ENCODE data around the gene FBXO24.
A peak's percentile ranks its signal among the peaks of the same experiment; 100 is the strongest.

Gene FBXO24

GRCh38 chr7:100603726-100604027 lies 17.5 kb downstream of the FBXO24 start:
- POLR2A ChIA-PET: interaction anchor here (1.0 to 3.4 kb wide), 3 partner anchors 9 to 18 kb away, joined by 4 to 64 read pairs (median 13); partner anchors contain the start of genes FBXO24, LRCH4 and MOSPD3
- Histone ChIP-seq H3K4me3 (ENCODE audit: low read depth, low read length) (peak overlapping the region; percentile 7; the same call in 1 of the 2 replicates), H3K36me3 (ENCODE audit: control insufficient read depth in 2 of 2, insufficient read depth in 1 of 2, low read length in 2 of 2) (peaks cover 0 to 3% of the 10 kb centered on the region in 2 experiments; a peak in 1 of 3 replicates), H3K27ac (ENCODE audit: extremely low read depth, low read depth, low read length) (peak overlapping the region; percentile 55; the same call in 1 of the 2 replicates), H3K9me3 (ENCODE audit: control insufficient read depth, insufficient read depth, low read depth, low read length) (no peaks in the 10 kb centered on the region), H3K4me1 (ENCODE audit: control insufficient read depth, insufficient read depth, low read length) (peaks cover 17% of the 10 kb centered on the region)
- CTCF ChIA-PET: interaction anchor here (0.9 to 1.1 kb wide), 2 partner anchors 13 to 19 kb away, joined by 3 to 4 read pairs; no protein-coding TSS in a partner anchor
- TF ChIP-seq YY2 (tag by site-specific recombination; IDR thresholded peaks at IDR 0.05): no peak
- TF ChIP-seq GLIS2 (tag by site-specific recombination; IDR thresholded peaks at IDR 0.05): peak; percentile 77
- TF ChIP-seq ZNF600 (tag by site-specific recombination; IDR thresholded peaks at IDR 0.05): peak; percentile 91
- no peak for TF ChIP-seq ZNF292 (tag by site-specific recombination; IDR thresholded peaks at IDR 0.05; ENCODE audit: borderline replicate concordance, low read depth)
- peak; percentile 64 for TF ChIP-seq ZBTB17 (tag by site-specific recombination; IDR thresholded peaks at IDR 0.05)

DNA sequence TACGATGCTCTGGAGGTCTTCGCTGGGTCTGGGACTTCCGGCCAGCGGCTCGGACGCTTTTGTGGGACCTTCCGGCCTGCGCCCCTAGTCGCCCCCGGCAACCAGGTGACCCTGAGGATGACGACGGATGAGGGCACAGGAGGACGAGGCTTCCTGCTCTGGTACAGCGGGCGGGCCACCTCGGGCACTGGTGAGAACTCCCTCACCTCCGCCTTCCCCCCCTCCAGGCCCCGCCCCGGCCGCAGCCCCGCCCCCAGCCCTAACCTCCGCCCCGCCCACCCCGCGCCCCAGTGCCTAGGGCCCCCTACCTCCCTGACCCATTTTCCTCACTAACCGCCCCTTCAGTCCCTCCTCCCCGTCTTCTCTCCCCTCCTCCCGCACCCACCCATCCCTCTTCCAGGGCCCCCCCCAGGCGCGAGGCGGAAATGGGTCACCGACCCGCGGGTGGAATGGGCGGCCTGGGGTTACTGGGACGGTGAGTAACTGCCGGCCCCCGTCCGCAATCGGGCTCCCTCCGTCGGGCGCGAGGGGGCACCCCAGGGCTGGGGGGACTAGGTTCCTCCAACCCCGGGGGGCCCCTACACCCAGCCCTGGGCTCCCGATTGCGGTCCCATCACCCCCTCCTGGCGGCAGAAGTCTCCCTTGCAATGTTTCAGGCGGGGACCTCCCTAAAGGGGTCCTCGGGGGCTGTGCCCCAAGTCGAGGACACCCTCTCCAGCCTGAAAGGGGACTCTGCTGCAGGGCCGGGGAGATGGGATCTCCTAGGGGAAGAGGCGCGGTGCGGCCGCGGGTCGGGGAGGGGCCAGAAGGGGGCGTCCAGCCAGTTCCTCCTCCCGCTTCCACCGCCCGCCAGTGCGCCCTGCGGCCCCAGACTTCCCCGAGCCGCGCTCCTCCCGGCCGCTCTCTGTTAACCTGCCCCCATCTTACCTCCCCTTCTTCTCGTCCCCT lies 18.2 kb downstream of the FBXO24 start:
- H3K4me3 ChIP-seq (ENCODE audit: low read depth, low read length): peak overlapping the region; percentile 48
- H3K9me3 ChIP-seq (ENCODE audit: control insufficient read depth, insufficient read depth, low read depth, low read length): no peaks in the 10 kb centered on the region
- peaks cover 17% of the 10 kb centered on the region for H3K4me1 ChIP-seq (ENCODE audit: control insufficient read depth, insufficient read depth, low read length)
- peaks cover 0 to 3% of the 10 kb centered on the region in 2 experiments; a peak in 1 of 3 replicates for H3K36me3 ChIP-seq (ENCODE audit: control insufficient read depth in 2 of 2, insufficient read depth in 1 of 2, low read length in 2 of 2)
- POLR2A ChIA-PET: interaction anchor here (1.0 to 3.4 kb wide), 3 partner anchors 18 to 101 kb away, joined by 3 to 64 read pairs (median 15); partner anchors contain the start of genes FBXO24, LRCH4 and POP7
- CTCF ChIA-PET: interaction anchor here (0.6 to 1.3 kb wide), 6 partner anchors 13 to 159 kb away, joined by 3 to 4 read pairs (median 3); no protein-coding TSS in a partner anchor
- peak overlapping the region; percentile 55; the same call in 1 of the 2 replicates for H3K27ac ChIP-seq (ENCODE audit: extremely low read depth, low read depth, low read length)
- 0 out of 2 replicates have a peak, but pooled peaks have one; percentile 12 for TF ChIP-seq ZNF366 (tag by site-specific recombination; conservative IDR thresholded peaks at IDR 0.05)
- peak; percentile 94 for TF ChIP-seq GLIS2 (tag by site-specific recombination; IDR thresholded peaks at IDR 0.05)
- TF ChIP-seq ZNF423 (tag by site-specific recombination; IDR thresholded peaks at IDR 0.05): peak; percentile 93
- TF ChIP-seq ZNF610 (tag by site-specific recombination; IDR thresholded peaks at IDR 0.05; ENCODE audit: borderline replicate concordance): peak; percentile 58; the same call in 1 of the 2 replicates
- TF ChIP-seq, protein P1, sequence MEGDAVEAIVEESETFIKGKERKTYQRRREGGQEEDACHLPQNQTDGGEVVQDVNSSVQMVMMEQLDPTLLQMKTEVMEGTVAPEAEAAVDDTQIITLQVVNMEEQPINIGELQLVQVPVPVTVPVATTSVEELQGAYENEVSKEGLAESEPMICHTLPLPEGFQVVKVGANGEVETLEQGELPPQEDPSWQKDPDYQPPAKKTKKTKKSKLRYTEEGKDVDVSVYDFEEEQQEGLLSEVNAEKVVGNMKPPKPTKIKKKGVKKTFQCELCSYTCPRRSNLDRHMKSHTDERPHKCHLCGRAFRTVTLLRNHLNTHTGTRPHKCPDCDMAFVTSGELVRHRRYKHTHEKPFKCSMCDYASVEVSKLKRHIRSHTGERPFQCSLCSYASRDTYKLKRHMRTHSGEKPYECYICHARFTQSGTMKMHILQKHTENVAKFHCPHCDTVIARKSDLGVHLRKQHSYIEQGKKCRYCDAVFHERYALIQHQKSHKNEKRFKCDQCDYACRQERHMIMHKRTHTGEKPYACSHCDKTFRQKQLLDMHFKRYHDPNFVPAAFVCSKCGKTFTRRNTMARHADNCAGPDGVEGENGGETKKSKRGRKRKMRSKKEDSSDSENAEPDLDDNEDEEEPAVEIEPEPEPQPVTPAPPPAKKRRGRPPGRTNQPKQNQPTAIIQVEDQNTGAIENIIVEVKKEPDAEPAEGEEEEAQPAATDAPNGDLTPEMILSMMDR (tag by site-specific recombination; IDR thresholded peaks at IDR 0.05): peak; percentile 97
- TF ChIP-seq REST (tag by site-specific recombination; IDR thresholded peaks at IDR 0.05): 0 out of 2 replicates have a peak, but pooled peaks have one; percentile 17
- TF ChIP-seq, protein P2, sequence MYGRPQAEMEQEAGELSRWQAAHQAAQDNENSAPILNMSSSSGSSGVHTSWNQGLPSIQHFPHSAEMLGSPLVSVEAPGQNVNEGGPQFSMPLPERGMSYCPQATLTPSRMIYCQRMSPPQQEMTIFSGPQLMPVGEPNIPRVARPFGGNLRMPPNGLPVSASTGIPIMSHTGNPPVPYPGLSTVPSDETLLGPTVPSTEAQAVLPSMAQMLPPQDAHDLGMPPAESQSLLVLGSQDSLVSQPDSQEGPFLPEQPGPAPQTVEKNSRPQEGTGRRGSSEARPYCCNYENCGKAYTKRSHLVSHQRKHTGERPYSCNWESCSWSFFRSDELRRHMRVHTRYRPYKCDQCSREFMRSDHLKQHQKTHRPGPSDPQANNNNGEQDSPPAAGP (tag by site-specific recombination; IDR thresholded peaks at IDR 0.05): peak; percentile 81
- no peak for TF ChIP-seq ZEB2 (tag by site-specific recombination; IDR thresholded peaks at IDR 0.05)
- peak; percentile 97 for TF ChIP-seq ZNF398 (tag by site-specific recombination; IDR thresholded peaks at IDR 0.05)
- peak; percentile 58 for TF ChIP-seq SP2 (tag by site-specific recombination; IDR thresholded peaks at IDR 0.05)
- peak; percentile 80 for TF ChIP-seq PRDM10 (tag by site-specific recombination; IDR thresholded peaks at IDR 0.05)
- TF ChIP-seq ZBTB7A (tag by site-specific recombination; IDR thresholded peaks at IDR 0.05; ENCODE audit: low read depth): peak; percentile 21; the same call in 1 of the 2 replicates
- TF ChIP-seq ZNF324 (tag by site-specific recombination; IDR thresholded peaks at IDR 0.05): 0 out of 2 replicates have a peak, but pooled peaks have one; percentile 16
- TF ChIP-seq ZNF76 (tag by site-specific recombination; IDR thresholded peaks at IDR 0.05; ENCODE audit: borderline replicate concordance, low read depth): peak; percentile 59; the same call in 1 of the 2 replicates
